ENCODE measurements around the gene TDRD9. TPM values are rescaled to one million over a fixed set of nuclear protein-coding genes. Genes with fewer than 3 reads are reported as not detected.
"Not testable (repeated sequence)": the region's sequence is repeated elsewhere in the genome, so short reads cannot be mapped to it uniquely, and the experiment has no call there.

TDRD9 gene
- total RNA-seq, 1 donor from 2014 or later, result not detected

DNA sequence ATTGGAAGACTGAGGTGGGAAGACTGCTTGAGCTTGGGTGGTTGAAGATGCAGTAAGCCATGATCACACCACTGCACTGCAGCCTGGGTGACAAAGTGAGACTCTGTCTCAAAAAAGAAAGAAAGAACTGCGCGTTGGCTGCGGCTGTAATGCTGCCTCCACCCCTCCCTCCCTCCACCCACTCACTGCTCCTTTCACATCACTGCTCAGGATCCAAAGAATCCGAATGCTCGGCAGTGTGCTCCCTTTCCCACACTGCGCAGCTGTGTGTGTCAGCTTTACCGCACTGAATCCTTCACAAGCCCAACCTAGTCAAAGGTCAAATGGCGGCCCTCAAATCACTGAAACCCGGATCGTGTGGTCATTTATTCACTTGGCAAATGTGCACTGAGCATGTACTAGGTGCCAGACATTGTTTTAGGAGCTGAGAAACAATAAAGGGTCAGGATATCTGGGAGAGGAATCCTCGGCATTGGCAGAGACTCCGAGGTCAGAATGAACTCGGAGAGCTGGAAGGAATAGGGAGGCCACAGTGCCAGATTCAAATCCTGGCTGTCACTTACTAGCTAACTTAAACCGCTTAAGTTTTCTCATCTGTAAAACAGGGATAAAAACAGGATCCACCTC, 11.5 kb upstream of the TDRD9 start:
- TF ChIP-seq, protein P1, sequence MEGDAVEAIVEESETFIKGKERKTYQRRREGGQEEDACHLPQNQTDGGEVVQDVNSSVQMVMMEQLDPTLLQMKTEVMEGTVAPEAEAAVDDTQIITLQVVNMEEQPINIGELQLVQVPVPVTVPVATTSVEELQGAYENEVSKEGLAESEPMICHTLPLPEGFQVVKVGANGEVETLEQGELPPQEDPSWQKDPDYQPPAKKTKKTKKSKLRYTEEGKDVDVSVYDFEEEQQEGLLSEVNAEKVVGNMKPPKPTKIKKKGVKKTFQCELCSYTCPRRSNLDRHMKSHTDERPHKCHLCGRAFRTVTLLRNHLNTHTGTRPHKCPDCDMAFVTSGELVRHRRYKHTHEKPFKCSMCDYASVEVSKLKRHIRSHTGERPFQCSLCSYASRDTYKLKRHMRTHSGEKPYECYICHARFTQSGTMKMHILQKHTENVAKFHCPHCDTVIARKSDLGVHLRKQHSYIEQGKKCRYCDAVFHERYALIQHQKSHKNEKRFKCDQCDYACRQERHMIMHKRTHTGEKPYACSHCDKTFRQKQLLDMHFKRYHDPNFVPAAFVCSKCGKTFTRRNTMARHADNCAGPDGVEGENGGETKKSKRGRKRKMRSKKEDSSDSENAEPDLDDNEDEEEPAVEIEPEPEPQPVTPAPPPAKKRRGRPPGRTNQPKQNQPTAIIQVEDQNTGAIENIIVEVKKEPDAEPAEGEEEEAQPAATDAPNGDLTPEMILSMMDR (IDR thresholded peaks at IDR 0.05; ENCODE audit: unreplicated experiment), result no peak
- Mint-ChIP-seq H3K4me3 (ENCODE audit: unreplicated experiment) (no peak overlapping the region), H3K27ac (ENCODE audit: unreplicated experiment) (no peak overlapping the region), H3K27me3 (ENCODE audit: unreplicated experiment) (peaks cover 3% of the 10 kb centered on the region), H3K4me1 (ENCODE audit: unreplicated experiment) (peaks cover 6% of the 10 kb centered on the region), H3K9me3 (ENCODE audit: unreplicated experiment) (no peaks in the 10 kb centered on the region), H3K36me3 (ENCODE audit: low read depth, unreplicated experiment) (peaks cover 20% of the 10 kb centered on the region)
- no peak for DNase-seq (ENCODE audit: low spot score)

DNA sequence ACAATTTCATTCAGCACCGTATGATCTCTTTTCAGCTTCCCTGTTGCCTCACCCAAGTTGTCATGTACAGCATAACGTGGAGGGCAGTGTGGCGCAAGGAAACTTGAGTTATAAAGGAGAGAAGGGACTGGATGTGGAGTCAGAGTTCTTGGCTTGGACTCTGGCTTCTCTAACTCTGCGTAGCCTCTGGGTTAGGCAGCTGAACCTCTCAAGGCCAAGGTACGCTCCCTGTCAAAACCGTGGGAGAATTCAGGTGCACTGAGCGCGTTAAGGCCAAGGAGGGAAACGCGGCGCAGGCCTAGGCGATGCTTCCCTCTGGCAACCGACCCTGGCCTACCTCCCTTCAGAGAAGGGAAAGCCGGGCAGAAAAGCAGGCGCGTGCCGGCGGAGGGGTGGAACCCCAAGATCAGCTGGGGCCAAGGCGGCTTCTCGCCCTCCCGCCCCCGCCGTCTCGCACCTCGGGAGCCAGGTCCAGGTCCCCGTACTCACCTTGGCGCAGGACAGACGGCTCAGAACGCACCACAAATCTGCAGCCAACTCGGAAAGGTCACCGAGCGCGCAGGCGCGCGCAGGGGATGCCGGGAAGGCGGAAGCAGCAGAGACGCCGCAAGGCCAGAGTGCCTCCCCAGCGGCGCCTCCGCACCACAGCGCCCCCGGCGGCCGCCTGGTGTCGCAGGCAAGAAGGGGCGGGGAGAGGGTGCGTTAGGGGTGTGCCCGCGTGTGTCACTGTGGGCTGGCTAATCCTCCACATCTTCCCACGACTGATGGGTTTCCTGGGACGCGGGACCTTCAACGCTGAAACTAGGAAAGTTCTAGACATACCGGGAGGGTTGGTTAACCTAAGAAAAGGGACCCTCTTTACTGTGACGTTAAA, 7.0 kb upstream of the TDRD9 start:
- no peaks in the 10 kb centered on the region for H3K9me3 Mint-ChIP-seq (ENCODE audit: unreplicated experiment)
- H3K4me3 Mint-ChIP-seq (ENCODE audit: unreplicated experiment), result peak overlapping the region; percentile 94
- H3K36me3 Mint-ChIP-seq (ENCODE audit: low read depth, unreplicated experiment), result peaks cover 4% of the 10 kb centered on the region
- TF ChIP-seq, protein P1 (IDR thresholded peaks at IDR 0.05; ENCODE audit: unreplicated experiment), result peak; percentile 95
- peak overlapping the region; percentile 77 for H3K27ac Mint-ChIP-seq (ENCODE audit: unreplicated experiment)
- H3K27me3 Mint-ChIP-seq (ENCODE audit: unreplicated experiment), result peaks cover 3% of the 10 kb centered on the region
- peak; percentile 99 for DNase-seq (ENCODE audit: low spot score)
- peaks cover 16% of the 10 kb centered on the region for H3K4me1 Mint-ChIP-seq (ENCODE audit: unreplicated experiment)

DNA sequence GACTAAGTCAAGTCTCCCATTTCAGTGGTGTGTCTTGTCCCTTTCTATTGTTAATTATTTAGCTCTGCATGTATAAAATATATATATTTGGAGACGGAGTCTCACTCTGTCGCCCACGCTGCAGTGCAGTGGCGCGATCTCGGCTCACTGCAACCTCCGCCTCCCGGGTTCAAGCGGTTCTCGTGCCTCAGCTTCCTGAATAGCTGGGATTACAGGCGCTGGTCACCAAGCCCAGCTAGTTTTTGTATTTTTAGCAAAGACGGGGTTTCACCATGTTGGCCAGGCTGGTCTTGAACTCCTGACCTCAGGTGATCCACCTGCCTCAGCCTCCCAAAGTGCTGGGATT, 6.4 kb upstream of the TDRD9 start:
- peaks cover 16% of the 10 kb centered on the region for H3K4me1 Mint-ChIP-seq (ENCODE audit: unreplicated experiment)
- H3K4me3 Mint-ChIP-seq (ENCODE audit: unreplicated experiment), result peak overlapping the region; percentile 71
- DNase-seq (ENCODE audit: low spot score); H3K36me3 Mint-ChIP-seq (ENCODE audit: low read depth, unreplicated experiment); H3K9me3 Mint-ChIP-seq (ENCODE audit: unreplicated experiment); H3K27me3 Mint-ChIP-seq (ENCODE audit: unreplicated experiment); H3K27ac Mint-ChIP-seq (ENCODE audit: unreplicated experiment): not testable (repeated sequence)

DNA sequence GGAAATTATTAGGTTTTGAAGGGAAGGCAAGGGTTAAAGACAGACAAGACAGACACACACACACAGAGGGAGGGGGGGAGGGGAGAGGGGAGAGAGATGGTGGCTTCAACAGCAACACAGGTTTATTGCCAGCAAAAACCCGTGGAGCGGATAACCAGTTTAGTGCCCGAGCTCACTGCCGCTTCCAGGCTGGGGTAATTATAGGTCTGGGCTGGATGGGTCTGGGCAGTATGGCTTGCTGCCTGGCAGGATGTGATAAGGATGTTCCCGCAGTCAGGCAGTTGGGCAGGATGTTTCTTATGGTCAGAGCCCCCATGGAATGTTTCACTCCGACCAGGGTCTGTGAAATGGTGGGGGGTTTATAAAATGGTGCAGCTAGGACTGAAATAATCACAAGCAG, 4.4 kb upstream of the TDRD9 start:
- Mint-ChIP-seq H3K4me1 (ENCODE audit: unreplicated experiment) (peaks cover 16% of the 10 kb centered on the region), H3K27me3 (ENCODE audit: unreplicated experiment) (peaks cover 3% of the 10 kb centered on the region), H3K4me3 (ENCODE audit: unreplicated experiment) (peak overlapping the region; percentile 79), H3K9me3 (ENCODE audit: unreplicated experiment) (no peaks in the 10 kb centered on the region), H3K36me3 (ENCODE audit: low read depth, unreplicated experiment) (no peaks in the 10 kb centered on the region), H3K27ac (ENCODE audit: unreplicated experiment) (peak overlapping the region; percentile 100)
- DNase-seq (ENCODE audit: low spot score), result peak; percentile 81
- TF ChIP-seq, protein P1 (IDR thresholded peaks at IDR 0.05; ENCODE audit: unreplicated experiment), result no peak

DNA sequence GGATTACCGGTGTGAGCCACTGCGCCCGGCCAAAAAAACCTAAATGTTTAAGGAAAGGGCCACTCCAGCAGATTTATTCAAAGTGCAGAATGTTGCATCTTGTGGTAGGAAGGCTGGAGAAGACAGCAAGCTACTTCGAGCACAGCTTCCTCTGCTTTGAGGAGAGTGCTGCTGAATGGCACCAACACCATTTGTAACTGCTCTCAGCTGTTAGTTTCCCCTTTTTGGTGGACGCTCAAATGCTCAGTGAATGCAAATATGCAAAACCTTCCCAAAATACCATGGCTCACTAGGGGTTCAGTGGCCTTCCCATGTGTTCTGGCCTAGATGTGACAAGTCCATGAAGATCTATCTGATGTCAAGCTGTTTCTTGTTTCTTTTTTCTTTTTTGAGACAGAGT, 2.9 kb upstream of the TDRD9 start:
- H3K27me3 Mint-ChIP-seq (ENCODE audit: unreplicated experiment), result peaks cover 4% of the 10 kb centered on the region
- TF ChIP-seq, protein P1 (IDR thresholded peaks at IDR 0.05; ENCODE audit: unreplicated experiment), result no peak
- H3K4me3 Mint-ChIP-seq (ENCODE audit: unreplicated experiment), result no peak overlapping the region
- DNase-seq (ENCODE audit: low spot score), result no peak
- peaks cover 16% of the 10 kb centered on the region for H3K4me1 Mint-ChIP-seq (ENCODE audit: unreplicated experiment)
- no peaks in the 10 kb centered on the region for H3K36me3 Mint-ChIP-seq (ENCODE audit: low read depth, unreplicated experiment)
- H3K9me3 Mint-ChIP-seq (ENCODE audit: unreplicated experiment), result no peaks in the 10 kb centered on the region
- peak overlapping the region; percentile 57 for H3K27ac Mint-ChIP-seq (ENCODE audit: unreplicated experiment)
